ENCODE data around the gene NUBPL.
"Not testable (repeated sequence)": the region's sequence is repeated elsewhere in the genome, so short reads cannot be mapped to it uniquely, and the experiment has no call there.

The NUBPL gene

DNA sequence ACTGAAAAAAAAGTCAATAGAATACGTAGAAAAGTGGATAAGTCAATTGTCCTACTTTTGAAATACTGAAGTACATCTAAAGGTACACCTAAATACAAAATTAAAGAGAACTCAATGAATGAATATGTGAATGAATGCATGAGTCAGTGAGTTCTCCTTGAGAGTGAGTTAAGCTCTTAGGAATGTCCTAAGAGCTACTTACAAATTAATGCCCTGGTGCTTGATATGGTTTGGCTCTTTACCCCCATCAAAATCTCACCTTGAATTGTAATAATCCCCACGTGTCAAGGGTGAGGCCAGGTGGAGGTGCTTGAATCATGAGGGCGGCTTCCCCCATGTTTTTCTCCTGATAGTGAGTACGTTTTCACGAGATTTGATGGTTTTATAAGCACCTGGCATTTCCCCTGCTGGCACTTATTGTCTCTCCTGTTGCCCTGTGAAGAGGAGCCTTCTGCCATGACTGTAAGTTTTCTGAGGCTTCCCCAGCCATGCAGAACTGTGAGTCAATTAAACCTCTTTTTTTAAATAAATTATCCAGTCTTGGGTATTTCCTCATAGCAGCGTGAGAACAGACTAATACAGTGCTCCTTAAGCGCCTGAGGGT lies 323.7 kb downstream of the NUBPL start:
- no peak for DNase-seq

DNA sequence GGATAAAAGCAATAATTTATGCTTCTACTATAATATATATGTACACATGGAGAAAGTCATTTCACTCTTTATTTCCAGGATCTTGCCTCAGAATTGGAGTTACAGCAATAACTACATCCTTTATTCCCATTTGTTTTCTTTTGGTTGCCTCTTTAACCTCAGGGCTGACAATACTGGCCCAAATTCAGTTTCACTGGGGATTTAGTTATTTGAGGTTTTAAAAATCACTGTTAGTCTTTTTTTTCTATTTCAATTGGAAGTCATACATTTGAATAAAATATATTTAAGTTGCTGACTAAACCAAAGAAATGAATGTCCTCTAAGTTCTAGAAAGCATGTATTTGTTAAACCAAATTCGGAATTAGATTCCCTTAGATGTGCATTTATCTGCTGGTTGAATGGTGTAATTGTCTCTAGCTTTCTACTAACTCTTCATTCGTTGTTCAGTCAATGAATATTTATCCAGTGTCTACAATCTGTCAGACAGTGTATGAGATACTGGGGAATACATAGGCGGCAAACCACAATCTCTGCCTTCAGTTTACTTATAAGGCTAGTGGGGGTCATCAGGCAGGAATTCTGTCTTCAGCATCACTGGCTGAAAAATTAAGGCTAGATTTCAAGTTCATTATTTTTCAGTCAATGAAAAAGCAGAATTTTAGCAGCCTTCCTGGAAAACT lies 325.1 kb downstream of the NUBPL start:
- no peak for DNase-seq

DNA sequence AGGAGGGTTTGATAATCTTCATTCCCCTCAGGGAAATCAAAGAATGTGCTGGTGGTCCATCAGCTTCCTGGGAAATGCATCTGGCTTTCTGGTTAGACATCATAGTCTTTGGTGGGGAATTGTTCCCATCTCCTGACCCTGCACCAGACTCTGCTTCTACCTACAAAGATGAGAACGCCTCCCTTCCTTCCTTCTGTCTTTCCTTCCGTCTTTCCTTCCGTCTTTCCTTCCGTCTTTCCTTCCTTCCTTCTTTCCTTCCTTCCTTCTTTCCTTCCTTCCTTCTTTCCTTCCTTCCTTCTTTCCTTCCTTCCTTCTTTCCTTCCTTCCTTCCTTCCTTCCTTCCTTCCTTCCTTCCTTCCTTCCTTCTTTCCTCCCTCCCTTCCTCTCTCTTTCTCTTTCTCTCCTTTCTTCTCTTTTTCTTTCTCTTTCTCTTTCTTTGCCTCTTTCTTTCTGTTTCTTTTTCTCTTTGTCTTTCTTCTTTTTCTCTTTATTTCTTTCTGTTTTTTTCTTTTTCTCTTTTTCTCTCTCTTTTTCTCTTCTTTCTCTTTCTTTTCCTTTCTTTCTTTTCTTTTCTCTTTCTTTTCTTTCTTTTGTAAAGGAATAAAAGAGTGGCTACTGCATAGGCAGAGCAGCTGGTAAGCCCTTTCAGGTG lies 326.9 kb downstream of the NUBPL start:
- no peak for DNase-seq

DNA sequence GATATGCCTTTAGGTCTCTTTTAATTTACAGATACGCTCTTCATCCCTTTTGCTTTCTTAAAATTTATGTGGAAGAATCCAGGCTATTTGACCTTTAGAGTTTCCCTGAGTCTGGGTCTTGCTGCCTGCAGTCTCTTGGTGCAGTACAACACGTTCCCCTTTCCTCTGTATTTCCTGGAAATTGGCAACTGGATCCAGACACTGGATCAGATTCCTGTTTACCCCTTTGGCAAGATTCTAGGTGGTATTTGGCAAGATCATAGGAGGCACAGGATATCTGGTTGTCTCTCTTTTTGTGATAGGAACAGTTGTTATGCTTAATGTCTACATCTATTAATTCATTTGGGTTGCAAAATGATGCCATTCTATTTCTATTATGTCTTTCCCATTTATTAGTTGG lies 328.1 kb downstream of the NUBPL start:
- DNase-seq: no peak

DNA sequence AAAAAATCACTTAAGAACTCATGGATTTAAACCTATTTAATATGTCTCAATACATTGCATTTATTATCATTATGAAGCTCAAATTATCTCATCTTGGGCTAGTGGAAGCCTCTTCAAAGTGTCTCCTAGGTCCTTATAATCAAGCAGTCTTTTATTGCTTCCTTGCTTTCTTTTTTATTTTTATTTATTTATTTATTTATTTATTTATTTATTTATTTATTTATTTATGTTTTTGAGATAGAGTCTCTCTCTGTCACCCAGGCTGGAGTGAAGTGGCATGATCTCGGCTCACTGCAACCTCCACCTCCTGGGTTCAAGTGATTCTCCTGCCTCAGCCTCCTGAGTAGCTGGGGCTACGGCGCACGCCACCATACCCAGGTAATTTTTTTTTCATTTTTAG lies 329.0 kb downstream of the NUBPL start:
- not testable (repeated sequence) for DNase-seq

DNA sequence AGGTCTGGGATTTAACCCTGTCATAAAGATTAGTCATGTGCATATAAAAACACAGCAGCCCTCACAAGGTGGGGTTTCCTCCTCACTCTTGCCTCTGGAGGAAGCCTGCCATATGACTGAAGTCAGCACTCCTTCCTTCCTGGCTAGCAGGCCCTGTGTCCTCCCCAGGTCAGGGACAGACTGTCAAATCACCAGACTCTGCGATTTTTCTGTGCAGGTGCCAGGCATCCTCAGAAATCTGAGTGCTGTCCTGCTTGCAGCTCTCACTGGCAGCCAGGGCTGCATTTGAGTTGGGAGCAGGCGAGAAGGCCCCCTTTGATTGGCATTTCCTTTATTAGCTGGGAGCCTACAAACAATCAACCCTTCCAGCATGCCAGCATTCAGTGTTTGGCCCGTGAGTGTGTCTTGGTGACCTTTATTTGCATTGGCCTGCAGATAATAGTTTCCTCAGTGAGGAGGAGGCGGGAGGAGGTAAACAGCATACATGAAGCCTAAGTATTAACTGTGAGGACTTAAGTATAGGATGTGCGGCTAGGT lies 332.1 kb downstream of the NUBPL start:
- DNase-seq: peak; percentile 80

DNA sequence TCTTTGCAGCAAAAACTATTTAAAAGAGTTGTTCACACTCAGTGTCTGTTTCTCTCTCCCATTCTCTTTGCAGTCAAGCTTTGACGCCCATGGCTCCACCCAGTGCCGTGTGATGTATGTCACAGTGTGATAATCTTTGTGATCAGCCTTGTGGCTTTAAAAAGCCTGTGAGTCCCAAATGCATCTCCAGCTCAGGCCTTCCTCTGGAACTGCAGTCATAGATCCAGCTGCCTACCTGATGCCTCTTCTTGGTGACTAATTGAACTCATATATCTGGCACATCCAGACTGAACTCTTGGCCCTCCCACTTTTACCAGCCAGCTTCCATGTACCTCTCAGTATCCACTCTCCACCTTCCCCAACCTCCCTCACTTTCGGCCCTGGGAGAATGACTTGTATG lies 333.1 kb downstream of the NUBPL start:
- no peak for DNase-seq

DNA sequence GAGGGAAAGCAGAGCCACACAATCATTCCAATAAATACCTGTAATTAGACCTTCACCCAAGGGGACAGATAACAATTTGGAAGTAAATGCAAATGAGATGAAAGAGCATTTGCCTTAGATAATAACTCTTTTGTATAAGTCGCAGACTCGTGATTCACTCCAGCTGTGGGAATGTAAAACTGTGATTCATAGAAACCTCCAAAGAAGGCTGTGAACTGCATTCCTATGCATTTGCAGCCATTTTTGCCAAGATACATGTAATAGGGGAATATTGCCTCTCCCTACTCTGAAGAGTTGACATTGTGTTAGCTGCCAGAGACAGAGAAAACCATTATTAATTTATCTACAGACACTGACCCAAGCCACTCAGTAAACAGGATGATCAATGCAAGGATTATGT lies 334.0 kb downstream of the NUBPL start:
- peak; percentile 36 for DNase-seq

DNA sequence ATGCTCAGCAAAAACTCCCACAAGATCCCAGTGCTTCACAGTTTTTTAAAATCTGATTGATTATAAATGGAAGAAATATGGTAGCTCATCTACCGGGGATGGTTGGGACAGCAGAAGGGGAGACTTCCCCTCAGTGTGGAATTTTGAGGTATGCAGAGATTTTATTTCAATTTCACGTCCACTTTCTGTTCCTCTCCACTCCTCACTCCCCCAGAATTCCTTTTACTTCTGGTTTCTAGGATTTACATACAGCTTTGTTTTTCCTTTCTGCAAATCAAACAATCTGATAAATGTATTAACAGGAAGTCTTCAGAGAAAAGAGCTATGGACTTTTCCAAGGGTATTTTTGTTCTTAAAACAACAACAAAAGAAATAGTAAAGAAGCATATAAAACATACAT lies 334.4 kb downstream of the NUBPL start:
- DNase-seq: no peak

DNA sequence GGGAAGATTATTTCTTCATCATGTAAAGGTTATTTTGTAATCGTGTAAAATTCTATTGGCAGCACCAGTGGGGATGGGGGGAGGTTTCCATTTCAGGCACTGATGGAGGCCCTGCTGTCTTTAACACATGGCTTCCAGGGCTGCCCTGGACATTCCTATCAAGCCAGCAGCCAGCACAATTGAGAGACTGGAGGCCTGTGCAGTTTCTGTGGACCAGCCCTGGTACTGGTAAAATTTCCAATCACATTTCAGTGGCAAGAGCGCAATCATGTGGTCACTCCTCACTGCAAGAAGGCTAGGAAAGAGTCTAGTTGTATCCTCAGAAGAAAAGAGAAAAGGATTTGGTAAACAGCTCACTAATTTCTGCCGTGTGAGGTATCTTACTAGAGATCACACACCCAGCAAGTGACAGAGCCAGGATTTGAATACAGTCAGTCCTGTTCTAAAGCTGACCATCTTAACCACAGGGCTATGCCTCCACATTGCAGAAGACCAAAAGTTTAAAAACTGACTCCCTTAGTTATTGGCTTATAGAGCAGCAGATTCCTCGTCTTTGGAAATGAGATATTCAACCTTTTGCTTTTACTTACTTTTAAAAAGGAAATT lies 336.5 kb downstream of the NUBPL start:
- no peak for DNase-seq

DNA sequence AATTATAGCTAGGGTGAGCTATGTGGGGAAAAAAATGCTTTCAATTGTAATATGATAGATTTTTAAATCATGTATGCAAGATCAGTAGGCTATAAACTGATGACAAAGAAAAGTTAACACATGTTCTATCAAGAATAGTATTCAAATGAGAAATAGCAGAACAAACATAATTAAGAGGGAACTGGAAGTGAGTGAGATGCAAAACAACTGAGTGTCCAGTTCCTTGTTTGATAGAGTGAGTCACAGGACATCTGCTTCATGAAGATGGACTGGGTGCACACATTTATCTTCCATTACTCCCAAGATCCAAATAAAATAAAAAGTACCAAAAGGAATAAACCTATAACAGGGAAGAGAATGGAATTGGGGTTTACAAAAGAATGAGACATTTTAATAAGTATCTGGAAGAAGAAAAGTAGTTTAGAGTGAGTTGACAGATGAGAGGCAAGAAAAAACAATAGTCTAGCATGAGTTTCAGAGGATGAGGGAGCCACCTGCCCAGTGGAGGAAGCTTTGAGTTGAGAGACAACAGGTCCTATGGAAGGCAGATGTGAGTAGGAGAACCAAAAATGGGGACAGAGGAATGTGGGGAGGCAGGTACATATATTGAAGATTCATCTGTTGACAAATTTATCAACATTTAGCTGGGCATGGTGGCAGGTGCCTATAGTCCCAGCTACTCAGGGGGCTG lies 337.8 kb downstream of the NUBPL start:
- DNase-seq: no peak

DNA sequence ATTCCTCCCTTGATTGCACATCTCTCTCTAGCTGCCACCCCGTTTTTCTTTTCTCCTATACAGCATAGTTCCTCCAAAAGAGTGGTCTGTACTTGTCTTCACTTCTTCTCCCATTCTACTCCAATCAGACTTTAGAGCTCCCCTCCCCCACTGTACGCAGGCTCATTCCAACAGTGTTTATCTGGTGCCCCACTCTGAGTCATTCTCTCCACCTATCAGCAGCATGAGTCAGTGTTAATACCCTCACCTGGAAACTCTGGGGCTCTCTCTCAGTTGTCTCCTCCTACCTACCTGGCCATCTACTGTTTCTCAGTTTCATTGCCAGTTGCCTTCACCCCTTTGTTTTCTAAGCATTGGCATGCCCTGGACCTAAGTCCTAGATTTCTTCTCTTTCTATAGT lies 340.8 kb downstream of the NUBPL start:
- DNase-seq: no peak

DNA sequence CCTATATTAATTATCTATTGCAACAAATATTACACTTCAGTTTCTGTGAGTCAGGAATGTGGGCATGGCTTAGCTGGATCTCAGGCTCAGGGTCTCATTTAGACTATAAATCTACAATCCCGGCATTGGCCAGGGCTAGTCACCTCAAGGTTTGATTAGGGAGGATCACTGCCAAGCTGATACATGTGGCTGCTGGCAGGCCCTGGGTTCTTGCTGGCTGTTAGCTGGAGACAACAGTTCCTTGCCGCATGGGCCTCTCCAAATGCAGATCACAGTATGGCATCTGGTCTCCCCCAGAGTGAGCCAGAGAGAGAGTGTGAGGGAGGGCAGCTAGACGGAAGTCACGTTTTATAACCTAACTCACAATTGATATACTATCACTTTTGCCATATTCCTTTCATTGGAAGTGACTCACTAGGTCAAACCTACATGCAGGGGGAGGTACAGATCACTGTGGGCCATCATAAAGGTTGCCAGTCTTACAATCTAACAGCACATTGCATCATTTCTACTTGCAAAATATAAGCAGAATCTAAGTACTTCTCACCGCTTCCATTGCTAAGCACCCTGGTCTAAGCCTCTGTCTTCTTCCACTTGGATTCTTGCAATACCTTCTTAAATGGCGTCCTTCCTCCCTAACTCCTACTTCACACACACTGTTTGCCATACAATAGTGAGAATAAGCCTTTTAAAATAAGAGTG lies 341.9 kb downstream of the NUBPL start:
- DNase-seq: no peak

DNA sequence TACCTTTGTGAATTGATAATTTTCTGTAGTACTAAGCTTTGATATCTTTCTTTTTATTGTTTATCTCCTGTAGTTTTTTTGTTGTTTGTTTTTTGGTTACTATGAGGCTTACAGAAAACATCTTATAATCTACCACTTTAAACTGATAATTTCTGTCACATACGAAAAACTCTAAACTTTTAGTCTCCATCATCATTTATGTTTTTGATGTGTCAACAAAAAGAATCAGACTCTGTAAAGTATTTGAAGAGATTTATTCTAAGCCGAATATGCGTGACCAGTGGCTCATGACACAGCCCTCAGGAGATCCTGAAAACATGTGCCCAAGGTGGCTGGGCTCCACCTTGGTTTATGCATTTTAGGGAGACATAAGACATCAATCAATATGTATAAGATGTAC lies 348.8 kb downstream of the NUBPL start:
- no peak for DNase-seq
